GM18517 (cell line): ENCODE measurements around the gene DDX1.

Experiments used
- ATAC-seq: cut with Tn5 transposase; IDR thresholded peaks from one replicate; pipeline ENCODE4 v1.9.1; 2021; ENCODE audit warnings: mild to moderate bottlenecking, moderate library complexity; ENCODE audit not compliant: unreplicated experiment

DDX1 gene

GRCh38 chr2:15658911-15659310, 67.2 kb downstream of the DDX1 start:
- no peak for ATAC-seq

DNA sequence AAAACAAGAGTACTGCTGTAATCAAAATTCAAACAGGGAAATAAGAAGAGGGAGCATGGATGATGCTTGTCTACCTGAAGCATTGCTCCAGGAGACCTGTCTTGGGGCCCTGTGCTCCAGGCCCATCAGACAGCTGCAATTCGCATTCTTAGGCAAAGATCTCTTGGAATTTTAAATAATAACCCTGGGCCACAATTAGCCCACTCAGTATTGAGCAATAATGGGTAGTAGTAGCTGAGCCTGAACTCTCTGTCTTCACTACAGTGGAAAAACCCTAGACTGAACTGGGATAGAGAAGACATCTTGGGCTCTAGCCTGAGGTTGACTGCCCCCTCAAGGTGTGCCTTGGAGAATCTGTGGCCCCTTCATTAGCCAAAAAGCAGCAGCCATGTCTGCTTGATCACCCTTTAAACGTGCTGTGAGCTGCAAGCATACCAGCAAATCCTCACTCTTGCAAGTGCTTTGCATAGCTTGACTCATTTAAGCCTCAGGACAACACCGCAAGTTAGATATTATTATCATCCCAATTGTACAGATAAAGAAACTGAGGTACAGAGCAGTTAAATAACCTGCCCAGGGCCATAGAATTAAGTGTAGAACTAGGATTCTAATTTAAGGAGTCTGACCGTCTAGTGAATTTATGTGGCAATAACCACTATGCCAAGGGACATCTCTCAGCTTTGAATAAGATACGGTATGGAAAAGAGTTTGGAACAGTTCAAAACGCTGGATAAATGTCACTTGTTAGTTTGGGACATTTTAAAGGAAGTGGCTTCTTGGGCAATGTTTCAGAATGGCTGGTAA, 69.0 kb downstream of the DDX1 start:
- no peak for ATAC-seq

- ATAC-seq: no peak
Observed at GRCh38 chr2:15661295-15661569, 69.6 kb downstream of the DDX1 start.

GRCh38 chr2:15662026-15662425, 70.4 kb downstream of the DDX1 start:
- no peak for ATAC-seq

GRCh38 chr2:15662579-15662978, 70.9 kb downstream of the DDX1 start:
- ATAC-seq: no peak

GRCh38 chr2:15663802-15664201, 72.1 kb downstream of the DDX1 start:
- no peak for ATAC-seq

GRCh38 chr2:15664273-15665066, 72.8 kb downstream of the DDX1 start:
- ATAC-seq: no peak

DNA sequence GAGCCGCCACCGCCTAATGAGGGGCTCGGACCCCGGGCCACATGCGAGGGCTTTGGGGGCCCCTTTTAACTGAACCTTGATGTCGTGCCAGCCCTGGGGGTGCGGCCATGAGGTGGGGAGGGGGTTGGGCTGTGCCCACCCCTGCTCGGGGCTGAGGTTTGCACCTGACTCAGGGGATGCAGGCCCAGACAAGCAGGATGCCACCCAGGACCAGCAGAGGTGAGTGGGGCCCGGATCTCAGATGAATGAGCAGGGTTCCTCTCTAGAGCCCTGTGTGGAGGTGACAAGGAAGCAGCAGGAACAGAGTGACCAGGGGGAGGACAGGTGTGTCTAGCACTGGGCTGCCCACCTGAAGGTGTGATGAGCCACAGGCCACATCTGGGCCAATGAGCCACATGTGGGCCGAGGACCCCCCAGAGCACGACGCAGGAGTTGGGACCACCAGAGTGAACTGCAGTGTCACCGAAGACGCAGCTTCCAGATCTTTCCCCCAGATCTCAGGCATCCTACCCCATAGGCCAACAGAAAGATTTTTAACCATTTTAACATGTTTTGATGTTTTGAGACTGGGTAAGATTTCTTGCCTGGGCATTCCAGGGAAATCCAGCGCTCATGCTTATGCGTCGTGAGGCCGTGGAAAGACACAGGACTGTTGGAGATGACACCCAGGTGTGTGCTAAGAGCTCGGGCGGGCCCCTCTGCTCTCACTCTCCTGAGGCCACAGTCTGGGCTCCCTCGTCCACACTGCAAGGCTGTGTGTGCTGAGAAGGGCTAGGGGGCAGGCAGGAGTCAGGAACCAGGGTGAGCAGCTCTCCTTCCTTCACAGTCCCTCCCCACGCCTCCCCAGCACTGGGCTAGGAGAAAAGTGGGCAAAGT, 73.6 kb downstream of the DDX1 start:
- no peak for ATAC-seq

DNA sequence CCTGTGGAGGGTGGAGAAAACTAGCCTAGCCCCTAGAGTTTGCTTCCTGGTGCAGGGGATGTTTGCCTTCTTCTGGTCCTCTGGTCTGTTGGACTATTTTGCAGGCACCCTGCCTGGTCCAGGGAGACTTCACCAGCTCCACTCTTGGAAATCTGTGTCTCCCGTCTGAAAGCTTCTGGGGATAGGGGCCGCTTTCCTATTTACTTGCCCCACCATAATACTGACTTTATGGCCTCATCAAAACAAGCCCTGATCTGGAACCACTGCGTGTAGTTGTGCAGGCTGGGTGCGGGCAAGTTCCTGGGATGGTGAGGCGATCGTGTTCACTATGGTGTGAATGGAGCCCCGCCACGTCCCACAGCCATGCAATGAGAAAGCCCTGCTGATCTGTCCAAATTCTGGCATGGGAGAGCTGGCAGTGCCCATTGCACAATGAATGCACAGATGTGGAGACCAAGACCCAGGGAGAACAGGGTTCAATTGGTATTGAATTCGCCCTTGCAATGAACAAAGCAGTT, 74.3 kb downstream of the DDX1 start:
- ATAC-seq: no peak

DNA sequence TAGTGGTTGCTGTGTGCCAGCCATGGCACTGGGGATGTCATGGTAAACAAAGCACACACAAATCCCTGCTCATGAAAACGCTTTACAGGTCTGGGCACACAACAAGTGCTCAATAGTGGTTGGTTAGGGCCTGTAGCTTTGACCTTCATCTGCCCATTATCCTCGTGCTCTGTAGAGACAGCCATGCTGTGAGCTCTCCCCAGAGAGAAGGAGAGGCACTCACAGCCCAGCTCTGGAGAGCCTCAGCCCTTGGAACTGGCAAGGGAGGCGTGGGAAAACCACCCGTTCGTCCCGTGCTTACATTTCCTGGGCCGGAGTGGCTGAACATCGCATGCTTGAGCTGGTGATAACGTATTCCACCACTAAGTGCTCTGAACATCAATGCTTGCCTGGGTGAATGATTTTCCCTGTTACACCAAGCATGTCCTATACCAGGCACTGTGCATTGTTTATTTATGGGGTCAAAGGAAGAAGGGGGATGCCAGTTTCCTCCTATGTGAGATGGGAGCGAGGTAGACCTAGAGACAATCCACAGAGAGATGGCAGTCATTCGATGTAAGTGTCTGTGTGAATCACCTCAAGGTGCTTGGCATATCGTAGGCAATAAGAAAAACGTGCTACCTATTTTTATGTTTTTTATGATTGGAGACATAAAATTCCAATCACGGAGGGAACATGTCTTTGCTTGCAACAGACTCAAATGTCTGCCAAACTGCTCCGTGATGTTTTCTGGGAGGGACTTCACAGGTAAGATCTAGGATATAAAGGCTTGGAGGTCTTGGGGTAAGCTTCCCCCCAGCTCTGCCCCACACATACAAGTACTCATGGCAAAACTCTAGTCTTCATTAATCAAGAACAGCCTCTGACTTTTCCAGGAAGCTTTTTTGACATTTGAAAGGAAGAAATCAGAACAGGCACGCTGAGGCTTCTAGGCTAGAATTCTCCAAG, 75.5 kb downstream of the DDX1 start:
- no peak for ATAC-seq

DNA sequence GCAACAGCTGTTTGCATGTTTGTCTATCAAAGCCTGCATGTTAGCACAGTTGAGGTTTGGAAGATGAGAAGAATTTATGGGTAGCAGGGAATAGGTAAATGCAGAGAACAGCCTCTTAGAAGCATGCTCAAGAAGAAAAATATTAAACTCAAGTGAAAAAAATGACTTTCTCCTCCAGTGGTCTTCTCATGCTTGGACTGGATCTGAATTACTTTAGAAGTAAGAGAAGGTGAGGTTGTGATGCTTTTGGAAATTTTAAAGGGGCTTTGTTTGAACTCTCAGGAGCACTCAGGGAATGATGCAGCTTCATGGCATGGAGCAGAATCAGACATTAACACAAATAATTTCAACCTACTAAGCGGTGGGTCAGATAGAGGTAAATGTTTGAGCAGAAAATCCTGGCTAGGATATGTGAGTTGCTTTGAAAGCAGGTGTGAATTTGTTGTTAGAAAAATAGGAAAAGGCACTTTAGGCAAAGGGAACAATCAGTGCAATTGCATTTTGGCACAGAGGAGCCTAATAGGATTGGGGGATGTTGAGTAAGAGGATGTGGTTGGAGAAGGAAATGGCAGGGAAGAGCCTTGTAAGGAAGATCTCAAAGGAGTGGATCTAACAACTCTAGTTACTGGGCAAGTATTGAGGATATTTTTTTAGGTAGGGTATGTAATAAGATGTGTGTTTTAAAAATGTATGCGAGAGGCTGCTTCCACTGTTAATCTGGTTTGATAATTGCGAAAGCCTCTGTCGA, 76.3 kb downstream of the DDX1 start:
- ATAC-seq: no peak

- no peak for ATAC-seq
Observed at GRCh38 chr2:15668611-15669305, 77.1 kb downstream of the DDX1 start.

DNA sequence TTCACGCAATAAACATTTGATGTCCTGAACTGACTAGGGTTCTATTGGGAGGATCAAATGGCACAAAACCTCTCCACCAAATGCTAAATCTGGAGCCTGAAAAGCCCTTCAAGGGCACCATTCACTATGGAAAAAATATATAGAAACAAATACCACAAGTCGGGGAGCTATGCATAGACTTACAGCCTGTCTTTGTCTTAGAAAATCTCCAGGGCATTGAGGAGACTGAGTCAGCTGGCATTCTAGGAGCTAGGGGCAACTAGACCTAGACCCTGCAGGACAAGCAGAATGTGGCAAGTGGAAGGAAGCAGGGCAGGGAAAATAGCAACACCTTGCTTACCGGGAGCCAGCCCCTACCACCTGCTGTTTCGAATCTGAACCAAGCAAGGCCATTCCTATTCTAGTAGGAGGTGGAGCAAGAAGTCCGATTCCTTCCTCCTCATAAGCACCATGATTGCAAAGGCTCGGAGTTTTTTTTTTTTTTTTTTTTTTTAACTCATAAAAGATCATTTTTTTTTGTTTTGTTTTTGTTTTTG, 77.8 kb downstream of the DDX1 start:
- ATAC-seq: no peak

DNA sequence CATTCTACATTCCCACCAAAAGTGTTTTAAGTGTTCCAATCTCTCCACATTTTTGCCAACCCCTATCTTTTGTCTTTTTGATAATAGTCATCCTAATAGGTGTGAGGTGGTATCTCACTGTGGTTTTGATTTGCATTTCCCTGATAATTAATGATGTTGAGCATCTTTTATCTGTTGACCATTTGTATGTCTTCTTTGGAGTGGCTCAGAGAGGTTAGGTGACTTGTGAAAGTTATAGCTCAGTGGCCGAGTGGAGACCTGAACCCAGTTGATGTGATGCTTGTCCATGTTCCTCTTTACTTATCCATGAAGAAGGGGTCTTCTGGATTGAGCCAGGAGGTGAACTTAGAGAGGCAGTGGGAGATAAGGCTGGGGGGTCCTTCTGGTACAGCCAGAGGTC, 78.8 kb downstream of the DDX1 start:
- no peak for ATAC-seq

GRCh38 chr2:15670981-15671380, 79.3 kb downstream of the DDX1 start:
- ATAC-seq: no peak

DNA sequence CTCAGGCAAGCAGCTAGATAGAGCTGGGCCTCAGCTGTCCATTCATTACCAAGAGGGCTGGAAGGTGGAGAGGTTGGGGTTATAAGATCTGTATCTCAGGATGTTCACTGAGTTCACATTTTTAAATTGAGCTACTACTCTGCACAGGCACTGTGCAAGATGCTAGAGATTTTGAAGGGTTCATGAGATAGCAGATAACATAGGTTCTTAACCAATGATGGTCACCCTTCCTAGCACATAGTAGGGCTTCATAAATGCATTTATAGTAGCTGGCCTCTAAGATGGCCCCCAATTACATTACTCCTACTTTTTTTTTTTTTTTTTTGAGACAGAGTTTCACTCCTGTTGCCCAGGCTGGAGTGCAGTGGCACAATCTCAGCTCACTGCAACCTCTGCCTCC, 79.7 kb downstream of the DDX1 start:
- no peak for ATAC-seq

- ATAC-seq: no peak
Observed at GRCh38 chr2:15671842-15672815, 80.5 kb downstream of the DDX1 start.
